Measurements from ENCODE around the gene UBE2Q2.

Gene UBE2Q2

GRCh38 chr15:75928680-75929608, 85.7 kb downstream of the UBE2Q2 start:
- ChIA-PET CTCF (interaction anchor here (0.6 to 1.3 kb wide), 6 partner anchors 25 to 218 kb away, joined by 3 to 5 read pairs (median 4); partner anchors contain the start of gene FBXO22), POLR2A (ENCODE audit: low non-redundant PET) (no interaction called here)
- TF ChIP-seq CTCF (conservative IDR thresholded peaks at IDR 0.05; ENCODE audit: low read depth) = no peak
- no peak overlapping the region for H3K27ac ChIP-seq
- DNase-seq (ENCODE audit: low spot score) = no peak

- ChIA-PET POLR2A (ENCODE audit: low non-redundant PET) (no interaction called here), CTCF (interaction anchor here (0.6 to 0.8 kb wide), 4 partner anchors 33 to 217 kb away, joined by 3 to 5 read pairs (median 4); no protein-coding TSS in a partner anchor)
- no peak for TF ChIP-seq CTCF (conservative IDR thresholded peaks at IDR 0.05; ENCODE audit: low read depth)
- H3K27ac ChIP-seq = no peak overlapping the region
- DNase-seq (ENCODE audit: low spot score) = no peak
Measured at GRCh38 chr15:75929799-75930565, 86.7 kb downstream of the UBE2Q2 start.

GRCh38 chr15:75930866-75931265, 87.6 kb downstream of the UBE2Q2 start:
- no peak overlapping the region for H3K27ac ChIP-seq
- DNase-seq (ENCODE audit: low spot score) = no peak

GRCh38 chr15:75942464-75942863, 99.2 kb downstream of the UBE2Q2 start:
- no peak overlapping the region for H3K27ac ChIP-seq
- ChIA-PET CTCF (interaction anchor here (0.7 kb wide), 1 partner anchor 1078 kb away, joined by 6 read pairs; no protein-coding TSS in a partner anchor), POLR2A (ENCODE audit: low non-redundant PET) (no interaction called here)
- no peak for DNase-seq (ENCODE audit: low spot score)
- TF ChIP-seq CTCF (conservative IDR thresholded peaks at IDR 0.05; ENCODE audit: low read depth) = no peak

More at GRCh38 chr15:75930866-75931265, 87.6 kb downstream of the UBE2Q2 start:
- ChIA-PET CTCF (no interaction called here), POLR2A (ENCODE audit: low non-redundant PET) (no interaction called here)
- no peak for TF ChIP-seq CTCF (conservative IDR thresholded peaks at IDR 0.05; ENCODE audit: low read depth)

- TF ChIP-seq CTCF (conservative IDR thresholded peaks at IDR 0.05; ENCODE audit: low read depth) = no peak
- no peak for DNase-seq (ENCODE audit: low spot score)
- POLR2A ChIA-PET (ENCODE audit: low non-redundant PET) = no interaction called here
- no peak overlapping the region for H3K27ac ChIP-seq
- CTCF ChIA-PET = interaction anchor here (0.7 kb wide), 1 partner anchor 100 kb away, joined by 3 read pairs; the partner anchor contains the start of gene UBE2Q2
Measured at GRCh38 chr15:75943246-75943645, 100.0 kb downstream of the UBE2Q2 start.

GRCh38 chr15:75943713-75944215, 100.5 kb downstream of the UBE2Q2 start:
- no peak for TF ChIP-seq CTCF (conservative IDR thresholded peaks at IDR 0.05; ENCODE audit: low read depth)
- no peak overlapping the region for H3K27ac ChIP-seq
- POLR2A ChIA-PET (ENCODE audit: low non-redundant PET) = no interaction called here
- no peak for DNase-seq (ENCODE audit: low spot score)
- CTCF ChIA-PET = interaction anchor here (0.7 kb wide), 1 partner anchor 100 kb away, joined by 3 read pairs; the partner anchor contains the start of gene UBE2Q2
